IMR-90 (cell line): Measurements from ENCODE around the gene CLIC3. TPM values are rescaled to one million over a fixed set of nuclear protein-coding genes. Genes with fewer than 3 reads are reported as not detected.

Experiments used
- ATAC-seq: fragments of 200-7000 bp; cut with Tn5 transposase; 2 replicates; pipeline ENCODE4 v1.9.1; 2020; ENCODE audit warnings: low read depth, mild to moderate bottlenecking, moderate library complexity
- BruUV-seq: library from RNA; stranded (reverse); fragments of 400-500 nt; replicated peaks from 2 replicates; lab custom pipeline; 2021; lab: Mats Ljungman, UMichigan
- CTCF ChIA-PET: fragments of 300-600 bp; formaldehyde crosslinking; extraction: SDS; loops from one replicate; lab custom pipeline; 2021; ENCODE audit warnings: antibody characterized with exemption; lab: Yijun Ruan, JAX
- POLR2A ChIA-PET: fragments of 300-600 bp; sonication (Branson Sonifier 250); formaldehyde crosslinking; loops from one replicate; lab custom pipeline; 2022; ENCODE audit warnings: antibody characterized with exemption; ENCODE audit not compliant: unreplicated experiment; lab: Charles Lee
- DNase-seq: peaks from one replicate; pipeline ENCODE4 v3.0.0; 2013
- H2AFZ ChIP-seq: replicated peaks from 2 replicates; pipeline ENCODE3; 2013; ENCODE audit warnings: low read length, mild to moderate bottlenecking; ENCODE audit not compliant: poor library complexity
- H2AK5ac ChIP-seq: 2 replicates; pipeline ENCODE4 v1.6.1; 2013; ENCODE audit warnings: low read depth, low read length, inconsistent platforms
- H2AK9ac ChIP-seq: replicated peaks from 2 replicates; pipeline ENCODE3; 2013; ENCODE audit warnings: mild to moderate bottlenecking, low read depth, low read length, moderate library complexity; ENCODE audit not compliant: poor library complexity
- H2BK120ac ChIP-seq: 2 replicates; pipeline ENCODE4 v1.6.1; 2013; ENCODE audit warnings: low read depth, low read length, inconsistent platforms
- H2BK15ac ChIP-seq: 3 replicates; pipeline ENCODE4 v1.6.1; 2013; ENCODE audit warnings: low read depth, low read length, inconsistent platforms
- H2BK20ac ChIP-seq: 2 replicates; pipeline ENCODE4 v1.6.1; 2013; ENCODE audit warnings: low read depth, mild to moderate bottlenecking, inconsistent platforms, low read length, moderate library complexity
- H2BK5ac ChIP-seq: 2 replicates; pipeline ENCODE4 v1.6.1; 2013; ENCODE audit warnings: mild to moderate bottlenecking, low read depth, low read length, inconsistent platforms; ENCODE audit not compliant: poor library complexity, severe bottlenecking
- H3K14ac ChIP-seq: replicated peaks from 2 replicates; pipeline ENCODE4 v1.6.1; 2013; ENCODE audit warnings: low read depth, low read length, inconsistent platforms
- H3K18ac ChIP-seq: 2 replicates; pipeline ENCODE4 v1.6.1; 2013; ENCODE audit warnings: low read depth, low read length, control low read depth
- H3K23ac ChIP-seq: 2 replicates; pipeline ENCODE4 v1.6.1; 2013; ENCODE audit warnings: low read depth, low read length, inconsistent platforms
- H3K27ac ChIP-seq: 2 replicates; pipeline ENCODE4 v1.5.1; 2013; ENCODE audit warnings: mild to moderate bottlenecking, control low read depth, low read length; ENCODE audit not compliant: insufficient read depth
- H3K27me3 ChIP-seq: 2 replicates; pipeline ENCODE4 v1.6.1; 2013; ENCODE audit warnings: low read length; ENCODE audit not compliant: control insufficient read depth, insufficient read depth
- H3K36me3 ChIP-seq: 2 replicates; pipeline ENCODE4 v1.6.1; 2013; ENCODE audit warnings: low read length, mixed read lengths; ENCODE audit not compliant: control insufficient read depth, insufficient read depth
- H3K4ac ChIP-seq: 2 replicates; pipeline ENCODE4 v1.6.1; 2013; ENCODE audit warnings: low read depth, low read length, inconsistent platforms
- H3K4me1 ChIP-seq: 2 replicates; pipeline ENCODE4 v1.6.1; 2013; ENCODE audit warnings: low read length, mixed read lengths; ENCODE audit not compliant: control insufficient read depth, insufficient read depth
- H3K4me2 ChIP-seq: 2 replicates; pipeline ENCODE4 v1.6.1; 2013; ENCODE audit warnings: low read depth, mild to moderate bottlenecking, control low read depth, low read length, moderate library complexity
- H3K4me3 ChIP-seq: 2 replicates; pipeline ENCODE4 v1.5.1; 2013; ENCODE audit warnings: low read depth, mild to moderate bottlenecking, control low read depth, low read length, moderate library complexity; ENCODE audit not compliant: insufficient read depth
- H3K56ac ChIP-seq: 2 replicates; pipeline ENCODE4 v1.6.1; 2013; ENCODE audit warnings: low read length, inconsistent platforms; ENCODE audit not compliant: insufficient read depth; ENCODE audit errors: extremely low read depth
- H3K79me1 ChIP-seq, 2 experiments: 2 replicates each; pipeline ENCODE4 v1.6.1; 2013; ENCODE audit warnings: low read length in 2 of 2, inconsistent platforms in 1 of 2, low read depth in 1 of 2
- H3K9ac ChIP-seq: 2 replicates; pipeline ENCODE4 v1.6.1; 2013; ENCODE audit warnings: low read depth, low read length, control low read depth
- H3K9me1 ChIP-seq: 2 replicates; pipeline ENCODE4 v1.6.1; 2013; ENCODE audit warnings: low read length, inconsistent platforms; ENCODE audit not compliant: insufficient read depth
- H3K9me3 ChIP-seq: 2 replicates; pipeline ENCODE4 v1.6.1; 2013; ENCODE audit warnings: low read length; ENCODE audit not compliant: control insufficient read depth, insufficient read depth
- H4K20me1 ChIP-seq: 2 replicates; pipeline ENCODE4 v1.6.1; 2013; ENCODE audit warnings: low read length, inconsistent platforms; ENCODE audit not compliant: insufficient read depth
- H4K5ac ChIP-seq: 2 replicates; pipeline ENCODE4 v1.6.1; 2013; ENCODE audit warnings: mild to moderate bottlenecking, low read depth, low read length, control low read depth
- H4K8ac ChIP-seq, 2 experiments: 2 replicates each; pipeline ENCODE4 v1.6.1; 2013; ENCODE audit warnings: low read depth in 2 of 2, low read length in 2 of 2, control low read depth in 1 of 2, inconsistent platforms in 1 of 2
- H4K91ac ChIP-seq: 2 replicates; pipeline ENCODE4 v1.6.1; 2013; ENCODE audit warnings: low read depth, low read length, inconsistent platforms; ENCODE audit not compliant: insufficient read depth
- CEBPB ChIP-seq: IDR thresholded peaks from 2 replicates; pipeline ENCODE4 v1.6.1; 2012; ENCODE audit warnings: low read depth, low read length, improper control_type of control experiment
- CTCF ChIP-seq: conservative IDR thresholded peaks from 2 replicates; pipeline ENCODE4 v1.5.1; 2012; ENCODE audit warnings: mild to moderate bottlenecking, low read depth, low read length, improper control_type of control experiment
- ELK1 ChIP-seq: fragments of 150-350 bp; IDR thresholded peaks from 2 replicates; pipeline ENCODE4 v1.6.1; 2016; ENCODE audit warnings: low read depth, mild to moderate bottlenecking, low read length, moderate library complexity, borderline replicate concordance
- FOS ChIP-seq: fragments of 150-350 bp; IDR thresholded peaks from 2 replicates; pipeline ENCODE4 v1.6.1; 2016; ENCODE audit warnings: low read depth, low read length
- MAFK ChIP-seq: IDR thresholded peaks from 2 replicates; pipeline ENCODE4 v1.6.1; 2012; ENCODE audit warnings: low read depth, low read length, improper control_type of control experiment
- MAZ ChIP-seq: IDR thresholded peaks from 2 replicates; pipeline ENCODE4 v1.6.1; 2012; ENCODE audit warnings: low read depth, mild to moderate bottlenecking, low read length, improper control_type of control experiment, moderate library complexity, borderline replicate concordance
- NFE2L2 ChIP-seq: fragments of 150-350 bp; IDR thresholded peaks from 2 replicates; pipeline ENCODE4 v1.6.1; 2016; ENCODE audit warnings: low read depth, mild to moderate bottlenecking, low read length
- RFX5 ChIP-seq: IDR thresholded peaks from 2 replicates; pipeline ENCODE4 v1.8.0; 2012; ENCODE audit warnings: low read depth, mild to moderate bottlenecking, low read length, moderate library complexity
- SMC3 ChIP-seq: fragments of 150-350 bp; IDR thresholded peaks from 2 replicates; pipeline ENCODE4 v1.6.1; 2016; ENCODE audit warnings: low read depth, mild to moderate bottlenecking, antibody characterized with exemption, low read length, moderate library complexity
- WGBS, 2 experiments: methylation state at CpG; one replicate each; pipeline versions ENCODE4 v1.1.5 to v1.1.7; 2013; ENCODE audit warnings: missing lambda C conversion rate in 2 of 2; ENCODE audit not compliant: insufficient read length in 1 of 2; ENCODE audit errors: extremely low coverage in 2 of 2; 5-methylcytosine and 5-hydroxymethylcytosine counted together
- dilution Hi-C: fragments of 300-500 bp; cut with HindIII; formaldehyde crosslinking; loops from one replicate; pipeline ENCODE4 v1.14.3; 2018; ENCODE audit warnings: low sequenced_read_pairs; ENCODE audit not compliant: unreplicated experiment
- in situ Hi-C: fragments of 300-500 bp; cut with MboI; formaldehyde crosslinking; loops from 3 replicates; pipeline ENCODE4 v1.14.3; 2019; ENCODE audit warnings: low sequenced_read_pairs, inconsistent platforms, mixed read lengths
- intact Hi-C: fragments of 100-400 bp; cut with micrococcal nuclease; formaldehyde crosslinking; loops from 2 replicates; pipeline ENCODE4 v1.10.0; 2022
- polyA plus RNA-seq, 3 experiments: library from polyadenylated mRNA; depleted of rRNA; stranded (reverse); fragments of >200 nt; gene quantifications; 2 replicates each; pipeline ENCODE4 v1.2.3, GENCODE V29; 2012; ENCODE audit warnings: low replicate concordance in 1 of 3
- total RNA-seq: library from RNA; depleted of rRNA; stranded (reverse); fragments of >200 nt; gene quantifications from 2 replicates; pipeline ENCODE4 v1.2.3, GENCODE V29; 2012

Gene CLIC3
- total and polyA plus RNA-seq, 2 of the 4 experiments (the other 2 are of a cell fraction), result 0.18 to 1.7 TPM

- H3K79me1 ChIP-seq, result no peaks in the 10 kb centered on the region
- no TSS peak for BruUV-seq
These were observed 14.8 kb upstream of the CLIC3 start for GRCh38 chr9:137011156-137011555.

More at GRCh38 chr9:137011156-137011555, 14.8 kb upstream of the CLIC3 start:
- DNase-seq (no peak), ATAC-seq (no peak)
- no peak overlapping the region for H2AK9ac ChIP-seq
- no peak overlapping the region for H3K14ac ChIP-seq
- no peak overlapping the region for H2BK15ac ChIP-seq
- ChIA-PET CTCF (no interaction called here), POLR2A (no interaction called here)
- no peak overlapping the region for H2AK5ac ChIP-seq
- no peak overlapping the region for H4K8ac ChIP-seq
- no peak overlapping the region for H4K5ac ChIP-seq
- no peaks in the 10 kb centered on the region for H3K9me3 ChIP-seq
- no peak overlapping the region for H2AFZ ChIP-seq
- TF ChIP-seq NFE2L2 (no peak), CEBPB (no peak), FOS (no peak), MAFK (no peak), RFX5 (no peak), ELK1 (no peak), MAZ (no peak), CTCF (no peak), SMC3 (no peak)
- no peak overlapping the region for H3K56ac ChIP-seq
- no peak overlapping the region for H3K18ac ChIP-seq
- dilution Hi-C loops (no loop called here), in situ Hi-C loops (no loop called here), intact Hi-C loops (no loop called here)
- no peak overlapping the region for H2BK120ac ChIP-seq
- peaks cover 8% of the 10 kb centered on the region for H4K20me1 ChIP-seq
- no peak overlapping the region for H4K91ac ChIP-seq
- no peak overlapping the region for H3K4me2 ChIP-seq
- H3K4me1 ChIP-seq, result peaks cover 11% of the 10 kb centered on the region
- H3K4me3 ChIP-seq, result no peak overlapping the region
- WGBS, 2 experiments, result 97% methylated on average over 16 of the region's 24 CpGs; no CpG with 5 or more reads in 1 of the 2 experiments
- H3K27me3 ChIP-seq, result no peaks in the 10 kb centered on the region
- H3K23ac ChIP-seq, result no peak overlapping the region
- no peak overlapping the region for H2BK5ac ChIP-seq
- no peak overlapping the region for H3K27ac ChIP-seq
- no peak overlapping the region for H3K4ac ChIP-seq
- no peak overlapping the region for H2BK20ac ChIP-seq
- no peak overlapping the region for H3K9ac ChIP-seq
- peaks cover 37% of the 10 kb centered on the region for H3K36me3 ChIP-seq
- peaks cover 5% of the 10 kb centered on the region; the same call in 1 of the 2 replicates for H3K9me1 ChIP-seq
